ENCODE results near the gene SELENOI.

DNA sequence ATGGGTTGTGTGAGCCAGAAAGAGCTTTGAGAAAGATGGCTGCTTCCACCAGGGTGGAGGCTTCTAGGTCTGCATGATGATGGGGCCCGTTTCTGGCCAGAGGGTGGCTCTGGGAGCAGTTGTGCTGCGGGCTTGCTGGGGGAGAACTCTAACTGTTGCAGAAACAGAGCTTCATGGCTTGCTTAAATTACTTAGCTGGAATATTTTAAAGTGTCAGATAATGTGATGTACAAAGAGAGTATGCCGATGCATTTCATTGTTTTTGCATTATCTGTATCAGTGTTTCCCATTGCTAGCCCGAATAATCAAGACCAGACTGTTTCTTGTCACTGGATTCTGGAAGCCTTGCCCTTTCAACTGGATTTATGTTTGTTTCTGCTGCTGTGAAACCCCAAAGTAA lies 49.5 kb downstream of the SELENOI start:
- TF ChIP-seq POLR2AphosphoS5 (IDR thresholded peaks at IDR 0.05) (no peak), POLR2A (IDR thresholded peaks at IDR 0.05) (no peak), EP300 (IDR thresholded peaks at IDR 0.05) (no peak)
- TF ChIP-seq, protein P1, sequence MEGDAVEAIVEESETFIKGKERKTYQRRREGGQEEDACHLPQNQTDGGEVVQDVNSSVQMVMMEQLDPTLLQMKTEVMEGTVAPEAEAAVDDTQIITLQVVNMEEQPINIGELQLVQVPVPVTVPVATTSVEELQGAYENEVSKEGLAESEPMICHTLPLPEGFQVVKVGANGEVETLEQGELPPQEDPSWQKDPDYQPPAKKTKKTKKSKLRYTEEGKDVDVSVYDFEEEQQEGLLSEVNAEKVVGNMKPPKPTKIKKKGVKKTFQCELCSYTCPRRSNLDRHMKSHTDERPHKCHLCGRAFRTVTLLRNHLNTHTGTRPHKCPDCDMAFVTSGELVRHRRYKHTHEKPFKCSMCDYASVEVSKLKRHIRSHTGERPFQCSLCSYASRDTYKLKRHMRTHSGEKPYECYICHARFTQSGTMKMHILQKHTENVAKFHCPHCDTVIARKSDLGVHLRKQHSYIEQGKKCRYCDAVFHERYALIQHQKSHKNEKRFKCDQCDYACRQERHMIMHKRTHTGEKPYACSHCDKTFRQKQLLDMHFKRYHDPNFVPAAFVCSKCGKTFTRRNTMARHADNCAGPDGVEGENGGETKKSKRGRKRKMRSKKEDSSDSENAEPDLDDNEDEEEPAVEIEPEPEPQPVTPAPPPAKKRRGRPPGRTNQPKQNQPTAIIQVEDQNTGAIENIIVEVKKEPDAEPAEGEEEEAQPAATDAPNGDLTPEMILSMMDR (IDR thresholded peaks at IDR 0.05), result no peak
